GM13977 (cell line): ENCODE results near the gene FANK1.
A peak's percentile ranks its signal among the peaks of the same experiment; 100 is the strongest.
"Not testable (repeated sequence)": the region's sequence is repeated elsewhere in the genome, so short reads cannot be mapped to it uniquely, and the experiment has no call there.

ENCODE experiments used
- DNase-seq: peaks from one replicate; pipeline ENCODE4 v3.0.0; 2012; ENCODE audit warnings: low spot score
- CTCF ChIP-seq: IDR thresholded peaks from 2 replicates; pipeline ENCODE4 v1.5.1; 2012; ENCODE audit warnings: mild to moderate bottlenecking, control low read depth; ENCODE audit not compliant: insufficient read depth; ENCODE audit errors: extremely low read depth, missing control alignments
- in situ Hi-C: fragments of 300-500 bp; cut with MboI; formaldehyde crosslinking; loops from one replicate; pipeline ENCODE4 v1.12.0; 2022; ENCODE audit warnings: low sequenced_read_pairs, low pct_unique_long_range_greater_than_20kb, mixed read lengths, inconsistent platforms; ENCODE audit not compliant: unreplicated experiment

FANK1 gene

GRCh38 chr10:125886914-125887512 is 9.4 kb upstream of the FANK1 start:
- DNase-seq, result no peak
- in situ Hi-C loops, result no loop called here
- no peak for TF ChIP-seq CTCF

- in situ Hi-C loops, DNase-seq: not testable (repeated sequence)
Observed at GRCh38 chr10:125889441-125889840, 6.9 kb upstream of the FANK1 start.

GRCh38 chr10:125892402-125892801 is 4.0 kb upstream of the FANK1 start:
- DNase-seq, in situ Hi-C loops: not testable (repeated sequence)

- in situ Hi-C loops, DNase-seq: not testable (repeated sequence)
Observed at GRCh38 chr10:125894176-125894575, 2.2 kb upstream of the FANK1 start.

- in situ Hi-C loops, result not testable (repeated sequence)
- DNase-seq, result peak; percentile 54
Observed at GRCh38 chr10:125895130-125896087, 955 bp upstream of the FANK1 start.

- DNase-seq, in situ Hi-C loops: not testable (repeated sequence)
Observed at GRCh38 chr10:125897317-125897716, 953 bp downstream of the FANK1 start.

GRCh38 chr10:125900963-125901362 is 4.6 kb downstream of the FANK1 start:
- DNase-seq, in situ Hi-C loops: not testable (repeated sequence)

- DNase-seq, in situ Hi-C loops: not testable (repeated sequence)
Observed at GRCh38 chr10:125903135-125903640, 6.8 kb downstream of the FANK1 start.

- in situ Hi-C loops, DNase-seq: not testable (repeated sequence)
Observed at GRCh38 chr10:125905069-125905994, 9.0 kb downstream of the FANK1 start.

GRCh38 chr10:125907598-125907997 is 11.2 kb downstream of the FANK1 start:
- DNase-seq, in situ Hi-C loops: not testable (repeated sequence)

- in situ Hi-C loops, DNase-seq: not testable (repeated sequence)
Observed at GRCh38 chr10:125908813-125909212, 12.4 kb downstream of the FANK1 start.

GRCh38 chr10:125909491-125909890 is 13.1 kb downstream of the FANK1 start:
- DNase-seq, in situ Hi-C loops: not testable (repeated sequence)
